Measurements from ENCODE around the gene ARPP21.

GRCh38 chr3:35633332-35634124 lies 5.8 kb upstream of the ARPP21 start:
- TF ChIP-seq CTCF (conservative IDR thresholded peaks at IDR 0.05; ENCODE audit: low read length) (no peak), EZH2phosphoT487 (IDR thresholded peaks at IDR 0.05; ENCODE audit: borderline replicate concordance, low read depth, low read length) (no peak)

Measured in OCI-LY7 (cell line).